ENCODE data around the gene STX10. TPM values are rescaled to one million over a fixed set of nuclear protein-coding genes. Genes with fewer than 3 reads are reported as not detected.

STX10 gene
- total and polyA plus RNA-seq, 9 of the 15 experiments (the other 6 are each of a cell fraction or from before 2014, with no cell fraction given): 0.51 to 66.3 (median 31.0) TPM

DNA sequence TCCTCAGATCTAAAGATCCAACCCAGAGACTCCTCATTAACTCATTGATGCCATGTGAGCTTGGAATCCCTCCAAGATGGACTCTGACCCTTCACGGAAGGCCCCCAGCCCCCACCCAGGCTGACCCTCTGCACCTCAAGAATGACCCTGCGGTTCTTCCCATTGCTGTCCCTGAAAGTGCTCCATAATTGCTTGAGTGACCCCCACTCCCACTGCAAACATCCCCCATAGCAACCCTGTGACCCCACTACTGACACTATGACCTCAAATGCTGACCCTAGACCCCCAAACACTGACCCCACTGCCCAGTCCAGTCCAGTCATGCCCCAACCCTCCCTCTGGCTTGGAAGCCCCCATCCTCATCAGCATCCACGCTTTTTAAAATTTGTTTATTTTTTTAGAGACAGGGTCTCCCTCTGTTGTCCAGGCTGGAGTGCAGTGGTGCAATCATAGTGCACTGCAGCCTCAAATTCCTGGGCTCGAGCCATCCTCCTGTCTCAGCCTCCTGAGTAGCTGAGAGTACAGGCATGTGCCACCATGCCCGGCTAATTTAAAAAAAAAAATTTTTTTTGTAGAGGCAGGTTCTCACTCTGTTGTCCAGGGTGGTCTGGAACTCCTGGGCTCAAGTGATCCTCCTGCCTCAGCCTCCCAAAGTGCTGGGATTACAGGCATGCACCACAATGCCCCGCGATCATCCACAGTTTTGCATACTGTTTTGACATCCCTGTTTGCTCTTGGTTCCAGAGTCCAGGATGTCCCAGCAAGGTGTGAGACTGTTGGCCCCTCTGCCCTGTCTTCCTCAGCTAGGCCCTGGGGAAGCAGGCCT, 48.4 kb downstream of the STX10 start (continued):
- TF ChIP-seq, protein P1, sequence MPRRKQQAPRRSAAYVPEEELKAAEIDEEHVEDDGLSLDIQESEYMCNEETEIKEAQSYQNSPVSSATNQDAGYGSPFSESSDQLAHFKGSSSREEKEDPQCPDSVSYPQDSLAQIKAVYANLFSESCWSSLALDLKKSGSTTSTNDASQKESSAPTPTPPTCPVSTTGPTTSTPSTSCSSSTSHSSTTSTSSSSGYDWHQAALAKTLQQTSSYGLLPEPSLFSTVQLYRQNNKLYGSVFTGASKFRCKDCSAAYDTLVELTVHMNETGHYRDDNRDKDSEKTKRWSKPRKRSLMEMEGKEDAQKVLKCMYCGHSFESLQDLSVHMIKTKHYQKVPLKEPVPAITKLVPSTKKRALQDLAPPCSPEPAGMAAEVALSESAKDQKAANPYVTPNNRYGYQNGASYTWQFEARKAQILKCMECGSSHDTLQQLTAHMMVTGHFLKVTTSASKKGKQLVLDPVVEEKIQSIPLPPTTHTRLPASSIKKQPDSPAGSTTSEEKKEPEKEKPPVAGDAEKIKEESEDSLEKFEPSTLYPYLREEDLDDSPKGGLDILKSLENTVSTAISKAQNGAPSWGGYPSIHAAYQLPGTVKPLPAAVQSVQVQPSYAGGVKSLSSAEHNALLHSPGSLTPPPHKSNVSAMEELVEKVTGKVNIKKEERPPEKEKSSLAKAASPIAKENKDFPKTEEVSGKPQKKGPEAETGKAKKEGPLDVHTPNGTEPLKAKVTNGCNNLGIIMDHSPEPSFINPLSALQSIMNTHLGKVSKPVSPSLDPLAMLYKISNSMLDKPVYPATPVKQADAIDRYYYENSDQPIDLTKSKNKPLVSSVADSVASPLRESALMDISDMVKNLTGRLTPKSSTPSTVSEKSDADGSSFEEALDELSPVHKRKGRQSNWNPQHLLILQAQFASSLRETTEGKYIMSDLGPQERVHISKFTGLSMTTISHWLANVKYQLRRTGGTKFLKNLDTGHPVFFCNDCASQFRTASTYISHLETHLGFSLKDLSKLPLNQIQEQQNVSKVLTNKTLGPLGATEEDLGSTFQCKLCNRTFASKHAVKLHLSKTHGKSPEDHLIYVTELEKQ (CRISPR knock-in tag; IDR thresholded peaks at IDR 0.05): no peak
- TF ChIP-seq ZEB2 (IDR thresholded peaks at IDR 0.05): no peak
- peak; percentile 37; the same call in 1 of the 2 replicates for TF ChIP-seq CEBPB (tag; IDR thresholded peaks at IDR 0.05)
- peak; percentile 22; the same call in 1 of the 2 replicates for TF ChIP-seq CEBPG (CRISPR knock-in tag; IDR thresholded peaks at IDR 0.05)
- TF ChIP-seq CEBPG (tag; conservative IDR thresholded peaks at IDR 0.05 in 1 of 2, IDR thresholded peaks at IDR 0.05 in 1 of 2): no peak
- TF ChIP-seq, protein P2, sequence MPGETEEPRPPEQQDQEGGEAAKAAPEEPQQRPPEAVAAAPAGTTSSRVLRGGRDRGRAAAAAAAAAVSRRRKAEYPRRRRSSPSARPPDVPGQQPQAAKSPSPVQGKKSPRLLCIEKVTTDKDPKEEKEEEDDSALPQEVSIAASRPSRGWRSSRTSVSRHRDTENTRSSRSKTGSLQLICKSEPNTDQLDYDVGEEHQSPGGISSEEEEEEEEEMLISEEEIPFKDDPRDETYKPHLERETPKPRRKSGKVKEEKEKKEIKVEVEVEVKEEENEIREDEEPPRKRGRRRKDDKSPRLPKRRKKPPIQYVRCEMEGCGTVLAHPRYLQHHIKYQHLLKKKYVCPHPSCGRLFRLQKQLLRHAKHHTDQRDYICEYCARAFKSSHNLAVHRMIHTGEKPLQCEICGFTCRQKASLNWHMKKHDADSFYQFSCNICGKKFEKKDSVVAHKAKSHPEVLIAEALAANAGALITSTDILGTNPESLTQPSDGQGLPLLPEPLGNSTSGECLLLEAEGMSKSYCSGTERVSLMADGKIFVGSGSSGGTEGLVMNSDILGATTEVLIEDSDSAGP (CRISPR knock-in tag; IDR thresholded peaks at IDR 0.05): no peak
- TF ChIP-seq, protein P3, sequence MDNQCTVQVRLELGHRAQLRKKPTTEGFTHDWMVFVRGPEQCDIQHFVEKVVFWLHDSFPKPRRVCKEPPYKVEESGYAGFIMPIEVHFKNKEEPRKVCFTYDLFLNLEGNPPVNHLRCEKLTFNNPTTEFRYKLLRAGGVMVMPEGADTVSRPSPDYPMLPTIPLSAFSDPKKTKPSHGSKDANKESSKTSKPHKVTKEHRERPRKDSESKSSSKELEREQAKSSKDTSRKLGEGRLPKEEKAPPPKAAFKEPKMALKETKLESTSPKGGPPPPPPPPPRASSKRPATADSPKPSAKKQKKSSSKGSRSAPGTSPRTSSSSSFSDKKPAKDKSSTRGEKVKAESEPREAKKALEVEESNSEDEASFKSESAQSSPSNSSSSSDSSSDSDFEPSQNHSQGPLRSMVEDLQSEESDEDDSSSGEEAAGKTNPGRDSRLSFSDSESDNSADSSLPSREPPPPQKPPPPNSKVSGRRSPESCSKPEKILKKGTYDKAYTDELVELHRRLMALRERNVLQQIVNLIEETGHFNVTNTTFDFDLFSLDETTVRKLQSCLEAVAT (IDR thresholded peaks at IDR 0.05): peak in 1 of 2 experiments; percentile 10; a peak in 1 of 4 replicates
- TF ChIP-seq, protein P4, sequence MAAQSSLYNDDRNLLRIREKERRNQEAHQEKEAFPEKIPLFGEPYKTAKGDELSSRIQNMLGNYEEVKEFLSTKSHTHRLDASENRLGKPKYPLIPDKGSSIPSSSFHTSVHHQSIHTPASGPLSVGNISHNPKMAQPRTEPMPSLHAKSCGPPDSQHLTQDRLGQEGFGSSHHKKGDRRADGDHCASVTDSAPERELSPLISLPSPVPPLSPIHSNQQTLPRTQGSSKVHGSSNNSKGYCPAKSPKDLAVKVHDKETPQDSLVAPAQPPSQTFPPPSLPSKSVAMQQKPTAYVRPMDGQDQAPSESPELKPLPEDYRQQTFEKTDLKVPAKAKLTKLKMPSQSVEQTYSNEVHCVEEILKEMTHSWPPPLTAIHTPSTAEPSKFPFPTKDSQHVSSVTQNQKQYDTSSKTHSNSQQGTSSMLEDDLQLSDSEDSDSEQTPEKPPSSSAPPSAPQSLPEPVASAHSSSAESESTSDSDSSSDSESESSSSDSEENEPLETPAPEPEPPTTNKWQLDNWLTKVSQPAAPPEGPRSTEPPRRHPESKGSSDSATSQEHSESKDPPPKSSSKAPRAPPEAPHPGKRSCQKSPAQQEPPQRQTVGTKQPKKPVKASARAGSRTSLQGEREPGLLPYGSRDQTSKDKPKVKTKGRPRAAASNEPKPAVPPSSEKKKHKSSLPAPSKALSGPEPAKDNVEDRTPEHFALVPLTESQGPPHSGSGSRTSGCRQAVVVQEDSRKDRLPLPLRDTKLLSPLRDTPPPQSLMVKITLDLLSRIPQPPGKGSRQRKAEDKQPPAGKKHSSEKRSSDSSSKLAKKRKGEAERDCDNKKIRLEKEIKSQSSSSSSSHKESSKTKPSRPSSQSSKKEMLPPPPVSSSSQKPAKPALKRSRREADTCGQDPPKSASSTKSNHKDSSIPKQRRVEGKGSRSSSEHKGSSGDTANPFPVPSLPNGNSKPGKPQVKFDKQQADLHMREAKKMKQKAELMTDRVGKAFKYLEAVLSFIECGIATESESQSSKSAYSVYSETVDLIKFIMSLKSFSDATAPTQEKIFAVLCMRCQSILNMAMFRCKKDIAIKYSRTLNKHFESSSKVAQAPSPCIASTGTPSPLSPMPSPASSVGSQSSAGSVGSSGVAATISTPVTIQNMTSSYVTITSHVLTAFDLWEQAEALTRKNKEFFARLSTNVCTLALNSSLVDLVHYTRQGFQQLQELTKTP (IDR thresholded peaks at IDR 0.05; ENCODE audit: low read depth in 1 of 2, partially characterized antibody in 2 of 2): peak in 1 of 2 experiments; percentile 43
- TF ChIP-seq, protein P5, sequence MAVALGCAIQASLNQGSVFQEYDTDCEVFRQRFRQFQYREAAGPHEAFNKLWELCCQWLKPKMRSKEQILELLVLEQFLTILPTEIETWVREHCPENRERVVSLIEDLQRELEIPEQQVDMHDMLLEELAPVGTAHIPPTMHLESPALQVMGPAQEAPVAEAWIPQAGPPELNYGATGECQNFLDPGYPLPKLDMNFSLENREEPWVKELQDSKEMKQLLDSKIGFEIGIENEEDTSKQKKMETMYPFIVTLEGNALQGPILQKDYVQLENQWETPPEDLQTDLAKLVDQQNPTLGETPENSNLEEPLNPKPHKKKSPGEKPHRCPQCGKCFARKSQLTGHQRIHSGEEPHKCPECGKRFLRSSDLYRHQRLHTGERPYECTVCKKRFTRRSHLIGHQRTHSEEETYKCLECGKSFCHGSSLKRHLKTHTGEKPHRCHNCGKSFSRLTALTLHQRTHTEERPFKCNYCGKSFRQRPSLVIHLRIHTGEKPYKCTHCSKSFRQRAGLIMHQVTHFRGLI (CRISPR knock-in tag; IDR thresholded peaks at IDR 0.05): no peak
- no peak for TF ChIP-seq FOXJ3 (CRISPR knock-in tag; IDR thresholded peaks at IDR 0.05)
- TF ChIP-seq CBFB (CRISPR knock-in tag; IDR thresholded peaks at IDR 0.05): peak; percentile 35; the same call in 1 of the 2 replicates
- 0 out of 2 replicates have a peak, but pooled peaks have one; percentile 1 for TF ChIP-seq BCOR (IDR thresholded peaks at IDR 0.05)
- no peak for TF ChIP-seq FOXJ2 (tag; IDR thresholded peaks at IDR 0.05)
- 0 out of 2 replicates have a peak, but pooled peaks have one; percentile 9 for TF ChIP-seq RNF2 (IDR thresholded peaks at IDR 0.05)
- no peak for TF ChIP-seq HDGF (IDR thresholded peaks at IDR 0.05)

All from K562 (cell line).